Sigmoid colon (tissue), 7 donors: ENCODE data around the gene F12. TPM values are rescaled to one million over a fixed set of nuclear protein-coding genes. Genes with fewer than 3 reads are reported as not detected.

ENCODE experiments used
- DNase-seq: peaks from one replicate; pipeline ENCODE4 v3.0.0-alpha.2; 2019
- H3K27ac ChIP-seq, 4 donors: fragments of 200-600 bp; sonication (generic); one replicate each; pipeline ENCODE4 v1.5.1; 2016 to 2019; ENCODE audit warnings: mild to moderate bottlenecking in 1 of 4
- H3K27me3 ChIP-seq, 3 donors: fragments of 200-600 bp; sonication (generic); one replicate each; pipeline ENCODE4 v1.5.1; 2019; ENCODE audit warnings: mild to moderate bottlenecking in 1 of 3
- H3K36me3 ChIP-seq, 4 donors: fragments of 200-600 bp; sonication (generic); one replicate each; pipeline ENCODE4 v1.5.1; 2016 to 2019
- H3K4me1 ChIP-seq, 4 donors: fragments of 200-600 bp; sonication (generic); one replicate each; pipeline ENCODE4 v1.5.1; 2017 to 2019
- H3K4me3 ChIP-seq, 4 donors: fragments of 200-600 bp; sonication (generic); one replicate each; pipeline ENCODE4 v1.5.1; 2017 to 2019; ENCODE audit warnings: mild to moderate bottlenecking in 2 of 4, moderate library complexity in 1 of 4
- H3K9me3 ChIP-seq, 4 donors: fragments of 200-600 bp in 3 of 4; sonication (generic) in 3 of 4; one replicate each; pipeline versions ENCODE4 v1.5.1 to v1.6.1; 2013 to 2019
- CTCF ChIP-seq, 4 experiments: fragments of 450-650 bp in 3 of 4; fragments of 200-600 bp in 1 of 4; IDR thresholded peaks; one replicate each; pipeline ENCODE4 v1.5.1; 2016 to 2019; ENCODE audit warnings: antibody characterized with exemption in 4 of 4, mild to moderate bottlenecking in 3 of 4, moderate library complexity in 2 of 4
- EP300 ChIP-seq, 4 donors: sonication (generic); formaldehyde crosslinking; IDR thresholded peaks; one replicate each; pipeline ENCODE4 v1.6.1; 2017; ENCODE audit warnings: antibody characterized with exemption in 4 of 4
- POLR2A ChIP-seq, 2 donors: fragments of 450-650 bp; IDR thresholded peaks; one replicate each; pipeline ENCODE4 v1.6.1; 2016; ENCODE audit warnings: antibody characterized with exemption in 2 of 2, mild to moderate bottlenecking in 2 of 2, moderate library complexity in 2 of 2
- POLR2AphosphoS5 ChIP-seq, 4 donors: sonication (generic); formaldehyde crosslinking; IDR thresholded peaks; one replicate each; pipeline ENCODE4 v1.6.1; 2017; ENCODE audit warnings: antibody characterized with exemption in 4 of 4
- whole genome bisulfite sequencing, 2 donors: extraction: QIAGEN DNeasy Blood & Tissue Kit; methylation state at CpG; one replicate each; pipeline ENCODE4 v1.1.7; 2013; 5-methylcytosine and 5-hydroxymethylcytosine counted together
- intact Hi-C: fragments of 100-400 bp; cut with DNase I; formaldehyde crosslinking; loops from one replicate; pipeline ENCODE4 v1.15.1; 2023
- polyA plus RNA-seq, 3 donors: library from polyadenylated mRNA; stranded (reverse); fragments of 200-250 nt; gene quantifications; one replicate each; pipeline ENCODE4 v1.2.3, GENCODE V29; 2013
- total RNA-seq, 4 donors: library from RNA; depleted of rRNA; stranded (reverse); fragments of >200 nt; gene quantifications; one replicate each; pipeline ENCODE4 v1.1.0, GENCODE V29; 2016
- donor health status: healthy with polysubstance abuse.
- donor health status: Bipolar disorder and iron deficiency.
- donor health status: healthy.

The F12 gene
- total and polyA plus RNA-seq, 7 donors: 0.36 to 14.0 (median 2.2) TPM; not detected in 1

- no peak overlapping the region for H3K4me3 ChIP-seq
- intact Hi-C loops: no loop called here
- H3K27ac ChIP-seq: no peak overlapping the region
- DNase-seq: no peak
- H3K4me1 ChIP-seq: peaks cover 0 to 26% (median 21%) of the 10 kb centered on the region in 4 donors
- 85 to 94% methylated on average over 3 of the region's 3 CpGs for WGBS, 2 donors
- H3K9me3 ChIP-seq: no peaks in the 10 kb centered on the region
- TF ChIP-seq POLR2A (IDR thresholded peaks at IDR 0.05) (no peak), EP300 (IDR thresholded peaks at IDR 0.05) (no peak), CTCF (IDR thresholded peaks at IDR 0.05) (no peak), POLR2AphosphoS5 (IDR thresholded peaks at IDR 0.05) (no peak)
- peaks cover 0 to 4% (median 0%) of the 10 kb centered on the region in 4 donors for H3K36me3 ChIP-seq
- H3K27me3 ChIP-seq: peaks cover 0 to 12% (median 0%) of the 10 kb centered on the region in 3 donors
Observed at GRCh38 chr5:177354256-177354655, 55.1 kb downstream of the F12 start.

GRCh38 chr5:177353093-177353492, 56.3 kb downstream of the F12 start:
- TF ChIP-seq POLR2A (IDR thresholded peaks at IDR 0.05): no peak
- TF ChIP-seq POLR2AphosphoS5 (IDR thresholded peaks at IDR 0.05): no peak
- no peak for TF ChIP-seq EP300 (IDR thresholded peaks at IDR 0.05)
- no peak for TF ChIP-seq CTCF (IDR thresholded peaks at IDR 0.05)
- intact Hi-C loops: no loop called here
- DNase-seq: no peak
- H3K27me3 ChIP-seq: peaks cover 0 to under 1% (median 0%) of the 10 kb centered on the region in 3 donors
- H3K4me3 ChIP-seq: no peak overlapping the region
- H3K36me3 ChIP-seq: peaks cover 0 to 4% (median 0%) of the 10 kb centered on the region in 4 donors
- no peaks in the 10 kb centered on the region for H3K9me3 ChIP-seq
- WGBS, 2 donors: 66 to 75% methylated on average over 5 of the region's 5 CpGs
- peaks cover 0 to 37% (median 27%) of the 10 kb centered on the region in 4 donors for H3K4me1 ChIP-seq
- H3K27ac ChIP-seq: no peak overlapping the region

Other genes with a start within 250 kb of the F12 start
- gene RAB24, start 105.8 kb downstream of the F12 start, total RNA-seq: 10 to 100 TPM; 22.3 to 33.6 (median 29.4) TPM
- 10 to 100 TPM; 35.4 to 64.6 (median 50.4) TPM for gene RAB24, start 105.8 kb downstream of the F12 start, polyA plus RNA-seq
- 10 to 100 TPM; 59.3 to 64.9 (median 62.4) TPM for gene PRELID1, start 105.8 kb downstream of the F12 start, total RNA-seq
- gene PRELID1, start 105.8 kb downstream of the F12 start, polyA plus RNA-seq: 100 to 1,000 TPM; 231 to 330 (median 257) TPM
- 10 to 100 TPM in 2 of 4 donors, 1 to 10 TPM in 2; 7.2 to 23.8 (median 12.9) TPM for gene MXD3, start 97.7 kb downstream of the F12 start, total RNA-seq
- gene MXD3, start 97.7 kb downstream of the F12 start, polyA plus RNA-seq: 10 to 100 TPM in 1 of 3 donors, 1 to 10 TPM in 2; 2.1 to 20.7 (median 5.4) TPM
- 100 to 1,000 TPM in 2 of 4 donors, 10 to 100 TPM in 2; 87.5 to 169 (median 98.2) TPM for gene LMAN2, start 57.9 kb downstream of the F12 start, total RNA-seq
- 100 to 1,000 TPM in 2 of 3 donors, 10 to 100 TPM in 1; 62.5 to 244 (median 115) TPM for gene LMAN2, start 57.9 kb downstream of the F12 start, polyA plus RNA-seq
- gene RGS14, start 51.6 kb downstream of the F12 start, total RNA-seq: 10 to 100 TPM in 3 of 4 donors, 1 to 10 TPM in 1; 9.6 to 26.6 (median 16.7) TPM
- gene RGS14, start 51.6 kb downstream of the F12 start, polyA plus RNA-seq: 10 to 100 TPM; 12.7 to 21.0 (median 16.2) TPM
- not detected for gene SLC34A1, start 25.1 kb downstream of the F12 start, total RNA-seq
- gene SLC34A1, start 25.1 kb downstream of the F12 start, polyA plus RNA-seq: under 1 TPM in 1 of 3 donors, not detected in 2; 0.04 TPM
- gene PFN3, start 8.9 kb downstream of the F12 start, total RNA-seq: not detected
- not detected for gene PFN3, start 8.9 kb downstream of the F12 start, polyA plus RNA-seq
- 10 to 100 TPM; 16.5 to 29.2 (median 21.3) TPM for gene GRK6, start 17.1 kb upstream of the F12 start, total RNA-seq
- 10 to 100 TPM; 18.7 to 47.9 (median 22.8) TPM for gene GRK6, start 17.1 kb upstream of the F12 start, polyA plus RNA-seq
- gene PRR7, start 37.2 kb upstream of the F12 start, total RNA-seq: 1 to 10 TPM in 3 of 4 donors, under 1 TPM in 1; 0.82 to 2.5 (median 1.7) TPM
- gene PRR7, start 37.2 kb upstream of the F12 start, polyA plus RNA-seq: 1 to 10 TPM in 1 of 3 donors, not detected in 2; 3.7 TPM
- 10 to 100 TPM; 54.8 to 100.0 (median 82.3) TPM for gene DBN1, start 64.1 kb upstream of the F12 start, total RNA-seq
- gene DBN1, start 64.1 kb upstream of the F12 start, polyA plus RNA-seq: 10 to 100 TPM in 2 of 3 donors, 1 to 10 TPM in 1; 6.0 to 22.2 (median 16.9) TPM
- gene PDLIM7, start 88.0 kb upstream of the F12 start, total RNA-seq: 100 to 1,000 TPM; 274 to 923 (median 482) TPM
- 10 to 100 TPM in 2 of 3 donors, 1 to 10 TPM in 1; 7.2 to 58.5 (median 14.4) TPM for gene PDLIM7, start 88.0 kb upstream of the F12 start, polyA plus RNA-seq
- gene DOK3, start 100.3 kb upstream of the F12 start, total RNA-seq: 1 to 10 TPM; 4.6 to 8.0 (median 6.5) TPM
- gene DOK3, start 100.3 kb upstream of the F12 start, polyA plus RNA-seq: 10 to 100 TPM in 1 of 3 donors, 1 to 10 TPM in 2; 3.0 to 20.2 (median 7.2) TPM
- gene DDX41, start 107.4 kb upstream of the F12 start, total RNA-seq: 10 to 100 TPM; 47.8 to 55.1 (median 51.6) TPM
- 10 to 100 TPM; 69.7 to 78.4 (median 72.6) TPM for gene DDX41, start 107.4 kb upstream of the F12 start, polyA plus RNA-seq
- 10 to 100 TPM; 39.6 to 82.8 (median 43.9) TPM for gene FAM193B, start 145.0 kb upstream of the F12 start, total RNA-seq
- 10 to 100 TPM in 2 of 3 donors, 1 to 10 TPM in 1; 9.0 to 87.4 (median 10.2) TPM for gene FAM193B, start 145.0 kb upstream of the F12 start, polyA plus RNA-seq
- 10 to 100 TPM; 48.9 to 64.5 (median 55.6) TPM for gene TMED9, start 182.6 kb upstream of the F12 start, total RNA-seq
- 100 to 1,000 TPM in 1 of 3 donors, 10 to 100 TPM in 2; 37.2 to 221 (median 73.8) TPM for gene TMED9, start 182.6 kb upstream of the F12 start, polyA plus RNA-seq
- gene B4GALT7, start 190.6 kb upstream of the F12 start, total RNA-seq: 10 to 100 TPM; 13.3 to 18.5 (median 15.6) TPM
- gene B4GALT7, start 190.6 kb upstream of the F12 start, polyA plus RNA-seq: 10 to 100 TPM in 2 of 3 donors, 1 to 10 TPM in 1; 4.9 to 25.8 (median 13.8) TPM